ENCODE data around the gene NOP16.
"Not testable (repeated sequence)": the region's sequence is repeated elsewhere in the genome, so short reads cannot be mapped to it uniquely, and the experiment has no call there.

The NOP16 gene

GRCh38 chr5:176410486-176411180 is 22.2 kb upstream of the NOP16 start:
- DNase-seq (ENCODE audit: insufficient read length, low spot score) (no peak), FAIRE-seq (no peak)

GRCh38 chr5:176409765-176410164 is 21.4 kb upstream of the NOP16 start:
- DNase-seq (ENCODE audit: insufficient read length, low spot score) (no peak), FAIRE-seq (no peak)

DNA sequence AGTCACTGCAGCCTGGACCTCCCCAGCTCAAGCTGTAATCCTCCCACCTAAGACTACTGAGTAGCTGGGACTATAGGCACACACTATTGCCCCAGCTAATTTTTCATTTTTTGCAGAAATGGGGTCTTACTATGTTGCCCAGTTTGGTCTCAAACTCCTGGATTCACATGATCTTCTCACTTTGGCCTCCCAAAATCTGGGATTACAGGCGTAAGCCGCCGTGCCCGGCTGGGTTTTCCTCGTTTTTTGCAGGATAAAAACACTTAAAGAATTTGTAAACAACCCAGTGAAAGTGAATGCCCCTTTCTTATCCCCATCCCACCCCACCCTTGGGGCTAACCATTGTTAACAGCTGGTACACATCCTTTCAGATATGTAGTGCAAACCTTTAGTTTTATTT is 20.2 kb upstream of the NOP16 start:
- FAIRE-seq (no peak), DNase-seq (ENCODE audit: insufficient read length, low spot score) (no peak)

- FAIRE-seq; DNase-seq (ENCODE audit: insufficient read length, low spot score): not testable (repeated sequence)
These were observed 19.8 kb upstream of the NOP16 start for GRCh38 chr5:176408252-176408573.

DNA sequence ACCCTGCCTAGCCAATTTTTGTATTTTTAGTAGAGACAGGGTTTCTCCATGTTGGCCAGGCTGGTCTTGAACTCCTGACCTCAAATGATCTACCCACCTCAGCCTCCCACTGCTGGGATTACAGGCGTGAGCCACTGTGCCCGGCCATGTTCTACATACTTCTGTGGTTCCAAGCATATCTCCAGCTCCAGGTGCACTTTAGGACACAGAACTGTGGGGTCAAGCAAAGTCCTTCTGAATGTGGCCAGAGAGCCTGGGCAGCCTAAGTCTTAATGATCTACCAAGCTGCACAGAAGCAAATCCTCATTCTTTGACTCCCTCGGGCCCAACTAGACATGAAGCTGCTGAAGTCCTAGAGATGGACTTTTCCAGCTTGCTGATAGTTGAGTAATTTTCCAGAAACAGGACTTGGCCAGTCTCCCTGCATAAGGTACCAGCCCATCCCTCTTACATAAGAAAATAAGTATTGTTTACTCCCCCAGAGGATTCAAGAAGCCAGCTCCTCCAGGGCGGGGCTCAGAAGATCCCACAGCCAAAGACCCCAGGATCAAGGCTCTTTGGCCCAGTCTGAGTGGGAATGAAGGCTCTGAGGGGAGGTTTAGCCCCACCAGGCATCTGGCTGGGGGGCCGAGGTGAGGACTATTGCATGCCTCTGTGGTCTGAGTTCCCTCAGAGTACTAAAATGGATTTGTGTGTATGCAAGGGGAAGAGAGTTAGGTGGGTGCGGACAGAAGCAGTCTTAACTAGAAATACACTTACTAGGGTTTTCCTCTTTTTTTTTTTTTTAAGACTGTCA is 19.3 kb upstream of the NOP16 start:
- DNase-seq (ENCODE audit: insufficient read length, low spot score) = no peak
- FAIRE-seq = no peak

- FAIRE-seq = no peak
- DNase-seq (ENCODE audit: insufficient read length, low spot score) = no peak
These were observed 18.1 kb upstream of the NOP16 start for GRCh38 chr5:176406436-176407052.

- DNase-seq (ENCODE audit: insufficient read length, low spot score) = no peak
- peak; percentile 20 for FAIRE-seq
These were observed 17.4 kb upstream of the NOP16 start for GRCh38 chr5:176405656-176406435.

DNA sequence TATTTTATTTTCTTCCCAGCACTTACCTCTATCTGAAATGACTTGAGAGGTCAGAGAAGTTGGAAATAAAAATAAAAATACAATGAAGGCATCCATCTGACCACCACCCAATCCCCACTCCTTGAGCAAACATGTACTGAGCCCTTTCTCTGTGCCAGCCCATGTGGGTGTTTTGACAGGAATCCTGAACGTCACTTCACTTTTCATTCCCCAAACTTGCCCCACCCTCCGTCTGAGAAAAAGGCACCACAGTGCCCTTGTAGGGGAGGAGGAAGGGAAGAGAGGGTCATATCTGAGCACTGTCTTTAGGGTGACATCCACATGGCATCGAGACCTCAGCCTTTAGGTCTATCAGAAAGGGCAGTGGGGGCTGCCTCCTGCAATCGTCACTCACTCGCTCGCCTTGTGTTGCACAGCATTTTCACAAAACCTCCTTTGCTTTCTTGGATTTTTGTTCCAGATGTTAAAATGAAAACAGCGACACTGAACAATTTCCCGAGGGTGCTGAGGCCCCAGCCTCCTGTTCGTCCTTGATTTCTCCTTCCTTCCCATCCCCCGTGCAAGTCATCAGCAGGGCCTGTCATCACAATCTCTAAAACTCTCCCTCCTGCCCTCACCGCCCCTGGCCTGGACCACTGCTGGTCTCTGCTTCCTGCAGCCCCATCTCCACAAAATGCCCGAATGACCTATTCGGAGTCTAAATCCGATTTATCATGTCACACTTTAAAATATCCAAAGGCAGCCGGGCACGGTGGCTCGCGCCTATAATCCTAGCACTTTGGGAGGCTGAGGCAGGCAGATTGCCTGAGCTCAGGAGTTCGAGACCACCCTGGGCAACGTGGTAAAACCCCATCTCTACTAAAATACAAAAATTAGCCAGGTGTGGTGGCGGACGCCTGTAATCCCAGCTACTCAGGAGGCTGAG is 13.1 kb upstream of the NOP16 start:
- FAIRE-seq = no peak
- no peak for DNase-seq (ENCODE audit: insufficient read length, low spot score)

DNA sequence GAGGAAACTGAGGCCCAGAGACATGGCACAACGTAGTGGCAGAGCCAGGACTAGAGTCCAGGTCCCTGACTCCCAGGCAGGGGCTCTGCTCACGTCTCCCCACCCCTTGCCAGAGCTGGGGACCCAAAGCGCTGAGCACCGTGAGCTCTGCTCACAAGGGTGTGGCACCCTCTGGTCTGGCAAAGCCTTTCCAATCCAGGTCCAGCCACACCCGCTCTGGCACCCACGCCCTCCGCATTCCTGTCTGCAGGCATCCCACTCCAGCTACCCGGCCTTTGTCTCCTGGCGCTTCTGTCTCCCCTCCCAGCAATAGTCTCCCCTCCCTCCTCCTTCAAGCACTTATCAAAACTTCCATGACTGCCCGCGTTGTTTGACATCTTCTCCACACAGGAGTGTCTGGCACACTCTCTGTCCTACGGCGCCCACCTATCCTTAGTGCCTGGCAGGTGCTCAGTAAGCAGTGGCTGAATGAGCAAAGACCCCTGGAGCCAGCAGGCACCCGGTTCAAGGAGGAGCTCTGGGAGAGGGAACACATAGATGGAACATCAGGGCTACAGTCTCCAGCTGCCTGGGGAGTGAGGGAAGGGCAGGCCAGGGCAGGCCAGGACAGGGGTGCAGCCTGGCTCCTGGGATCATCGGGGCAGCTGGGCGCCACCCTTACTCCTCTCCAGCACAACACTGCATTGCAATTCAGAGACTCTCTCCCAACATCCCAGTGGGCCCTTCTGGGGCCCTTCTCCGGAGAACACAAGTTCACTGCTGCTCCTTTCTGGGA is 12.2 kb upstream of the NOP16 start:
- FAIRE-seq = no peak
- DNase-seq (ENCODE audit: insufficient read length, low spot score) = no peak

DNA sequence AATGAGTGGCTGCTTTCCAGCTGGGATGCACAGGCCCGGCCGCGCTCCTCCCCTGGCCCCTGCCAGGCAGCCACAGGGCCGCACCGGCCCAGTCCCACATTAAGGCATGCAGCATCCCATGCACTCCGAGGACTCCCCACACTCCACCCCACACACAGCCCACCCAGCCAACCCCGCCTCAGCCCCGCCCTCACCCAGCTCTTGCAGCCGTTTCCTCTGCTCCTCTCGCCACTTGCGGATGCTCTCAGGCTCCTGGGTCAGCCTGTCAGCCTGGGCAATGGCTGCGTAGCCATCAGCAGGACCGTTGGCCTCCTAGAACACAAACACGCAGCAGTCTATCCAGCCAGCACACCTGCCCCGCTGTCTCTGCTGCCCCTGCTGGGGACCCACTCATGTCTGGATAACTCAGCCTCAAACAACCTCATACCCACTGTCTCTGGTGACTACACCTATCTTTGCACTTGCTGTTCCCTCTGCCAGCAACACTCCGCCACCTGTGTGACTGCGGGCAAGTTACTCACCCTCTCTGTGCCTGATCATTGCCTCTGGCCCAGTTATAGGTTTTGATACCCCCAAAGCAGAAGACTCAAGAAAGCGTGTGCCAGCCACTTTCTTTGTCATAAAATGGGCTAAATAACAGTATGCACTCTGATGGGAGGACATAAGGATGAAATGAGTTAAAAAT is 9.5 kb upstream of the NOP16 start:
- FAIRE-seq = no peak
- no peak for DNase-seq (ENCODE audit: insufficient read length, low spot score)

DNA sequence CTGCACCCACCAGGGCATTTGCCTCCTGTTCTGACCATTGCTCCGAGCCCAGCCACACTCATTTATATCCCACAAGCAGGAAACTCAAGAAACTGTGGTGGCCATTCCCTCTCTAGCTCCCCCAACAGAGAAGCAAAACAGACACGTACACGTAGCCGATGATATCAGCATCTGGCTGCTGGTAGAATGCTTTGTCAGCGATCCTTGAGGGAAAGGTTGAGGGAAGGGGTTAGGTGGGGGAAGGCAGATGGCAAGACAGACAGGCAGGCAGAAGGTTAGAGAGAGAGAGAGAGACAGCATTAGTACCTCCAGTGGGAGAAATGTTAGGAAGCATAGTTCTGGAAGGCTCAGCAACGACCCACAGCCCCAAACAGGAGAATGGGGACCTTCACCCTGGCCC is 7.9 kb upstream of the NOP16 start:
- DNase-seq (ENCODE audit: insufficient read length, low spot score) (no peak), FAIRE-seq (no peak)

DNA sequence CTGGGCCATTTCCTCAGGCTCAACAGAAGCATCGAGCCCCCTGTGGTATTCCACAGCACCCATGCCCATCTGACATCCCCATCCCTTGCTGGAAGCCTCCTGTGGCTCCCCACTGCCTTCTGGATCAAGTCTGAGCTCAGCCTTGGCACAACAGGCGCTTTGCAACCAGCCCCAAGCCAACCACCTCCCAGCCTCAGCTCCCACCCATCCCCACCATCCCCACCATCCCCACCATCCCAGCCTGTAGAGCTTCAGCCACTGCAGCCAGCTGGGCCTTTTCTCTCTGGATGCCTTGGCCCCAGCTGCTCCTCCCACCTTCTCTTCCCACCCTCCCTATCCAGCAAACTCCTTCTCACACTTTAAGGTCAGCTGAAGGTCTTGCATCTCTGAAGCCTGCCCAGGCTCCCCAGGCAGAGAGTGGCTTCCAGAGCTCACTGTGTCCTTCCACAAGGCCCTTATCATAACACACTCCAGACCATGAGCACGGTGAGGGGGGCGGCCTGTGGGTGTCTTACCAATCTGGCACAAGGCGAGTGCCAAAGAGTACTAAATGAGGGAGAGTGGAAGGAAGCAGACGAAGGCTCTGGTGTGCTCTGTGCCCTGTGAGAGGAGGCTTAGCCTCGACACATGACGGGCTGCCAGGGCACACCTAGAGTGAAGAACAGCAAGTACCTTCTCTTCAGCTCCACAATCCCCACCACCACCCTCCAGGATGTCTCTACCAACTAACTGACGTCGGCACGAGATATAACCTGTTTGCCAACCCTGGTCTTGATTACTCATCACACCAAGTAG is 6.7 kb upstream of the NOP16 start:
- DNase-seq (ENCODE audit: insufficient read length, low spot score) = no peak
- FAIRE-seq = no peak

DNA sequence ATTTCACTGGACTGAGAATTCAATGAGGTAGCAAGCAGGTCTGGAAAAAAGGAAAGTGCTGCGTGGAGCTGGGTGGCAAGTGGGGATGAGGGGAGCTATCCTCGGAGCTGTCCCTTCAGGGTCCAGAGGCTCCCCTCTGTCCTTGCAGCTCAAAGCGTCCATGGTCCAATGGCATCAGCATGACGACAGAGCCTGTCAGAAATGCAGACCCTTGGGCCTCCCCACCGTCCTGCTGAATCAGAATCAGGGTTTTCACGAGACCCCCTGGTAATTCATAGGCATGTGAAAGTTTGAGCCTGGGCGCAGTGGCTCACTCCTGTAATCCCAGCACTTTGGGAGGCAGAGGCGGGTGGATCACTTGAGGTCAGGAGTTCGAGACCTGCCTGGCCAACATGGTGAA is 5.7 kb upstream of the NOP16 start:
- no peak for DNase-seq (ENCODE audit: insufficient read length, low spot score)
- FAIRE-seq = no peak

- FAIRE-seq (no peak), DNase-seq (ENCODE audit: insufficient read length, low spot score) (no peak)
These were observed 4.1 kb upstream of the NOP16 start for GRCh38 chr5:176392526-176392925.

DNA sequence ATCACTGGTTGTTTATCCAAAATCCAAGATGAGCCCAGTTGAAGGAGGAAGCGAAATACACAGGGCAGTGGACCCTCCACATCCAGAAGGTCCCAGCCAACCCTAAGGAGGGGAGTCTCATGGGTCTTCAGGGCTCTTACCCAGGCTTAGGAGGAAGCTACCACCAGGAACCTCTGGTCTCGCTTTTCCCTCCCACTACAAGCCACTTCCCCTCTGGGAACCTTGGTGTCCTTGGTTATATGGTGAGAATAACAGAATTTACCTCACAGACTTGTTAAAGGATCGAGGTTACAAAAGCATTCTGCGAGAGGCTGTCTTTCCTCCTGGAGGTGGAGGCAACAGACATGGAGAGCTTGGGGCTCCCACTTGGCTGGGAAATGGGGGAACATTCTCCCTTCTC is 3.6 kb upstream of the NOP16 start:
- FAIRE-seq = no peak
- no peak for DNase-seq (ENCODE audit: insufficient read length, low spot score)

DNA sequence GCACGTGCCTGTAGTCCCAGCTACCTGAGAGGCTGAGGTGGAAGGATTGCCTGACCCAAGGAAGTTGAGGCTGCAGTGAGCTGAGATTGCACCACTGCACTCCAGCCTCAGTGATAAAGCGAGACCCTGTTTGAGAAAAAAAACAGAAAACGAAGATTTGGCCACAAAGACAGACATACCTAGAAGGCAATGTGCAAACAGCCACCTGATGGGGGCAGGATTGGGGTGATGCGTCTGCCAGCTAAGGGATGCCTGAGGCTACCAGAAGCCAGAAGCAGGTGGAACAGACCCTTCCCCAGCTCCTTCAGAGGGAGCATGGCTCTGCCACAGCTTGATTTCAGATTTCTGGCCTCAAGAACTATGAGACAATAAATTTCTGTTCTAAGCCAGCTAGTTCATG is 3.1 kb upstream of the NOP16 start:
- FAIRE-seq = no peak
- DNase-seq (ENCODE audit: insufficient read length, low spot score) = no peak

- DNase-seq (ENCODE audit: insufficient read length, low spot score) = no peak
- no peak for FAIRE-seq
These were observed 1.0 kb upstream of the NOP16 start for GRCh38 chr5:176389135-176390123.
